SK-N-SH (cell line): ENCODE measurements around the gene CHST13. TPM values are rescaled to one million over a fixed set of nuclear protein-coding genes. Genes with fewer than 3 reads are reported as not detected.
A peak's percentile ranks its signal among the peaks of the same experiment; 100 is the strongest.

ENCODE experiments used
- CTCF ChIA-PET: fragments of 300-600, 350-600 bp; formaldehyde crosslinking; extraction: SDS; loops from one replicate; lab custom pipeline; 2021; lab: Yijun Ruan, JAX
- POLR2A ChIA-PET: fragments of 350-600 bp; sonication (Branson Sonifier 250); formaldehyde crosslinking; extraction: SDS; loops from one replicate; lab custom pipeline; 2020; ENCODE audit warnings: antibody characterized with exemption, inconsistent platforms; lab: Yijun Ruan, JAX
- DNase-seq: peaks from one replicate; pipeline ENCODE4 v3.0.0; 2012
- H2AFZ ChIP-seq: fragments of 200-600 bp; sonication (generic); 2 replicates; pipeline ENCODE4 v1.8.1; 2016; ENCODE audit warnings: antibody characterized with exemption, mild to moderate bottlenecking, low read depth
- H3F3A ChIP-seq: fragments of 200-600 bp; sonication (generic); replicated peaks from 2 replicates; pipeline ENCODE3; 2016; ENCODE audit warnings: antibody characterized with exemption, mild to moderate bottlenecking; ENCODE audit not compliant: insufficient read depth
- H3K27ac ChIP-seq, 2 experiments: fragments of 200-500 bp in 1 of 2; fragments of 200-600 bp in 1 of 2; sonication (Bioruptor generic) in 1 of 2; sonication (generic), shearing (Covaris generic) in 1 of 2; 2 replicates each; pipeline versions ENCODE4 v1.5.1 to v1.6.1; 2014 to 2016; ENCODE audit warnings: low read depth in 2 of 2, inconsistent platforms in 1 of 2, low read length in 1 of 2, mild to moderate bottlenecking in 1 of 2, mixed read lengths in 1 of 2
- H3K27me3 ChIP-seq: fragments of 200-600 bp; sonication (generic), shearing (Covaris generic); 2 replicates; pipeline ENCODE4 v1.6.1; 2016; ENCODE audit warnings: mixed run types; ENCODE audit not compliant: insufficient read depth
- H3K36me3 ChIP-seq, 2 experiments: fragments of 200-500 bp in 1 of 2; fragments of 200-600 bp in 1 of 2; sonication (Bioruptor generic) in 1 of 2; sonication (generic) in 1 of 2; replicated peaks in 1 of 2; 2 replicates each; pipeline versions ENCODE3 to v1.5.1; 2014 to 2016; ENCODE audit warnings: low read length in 1 of 2, mild to moderate bottlenecking in 1 of 2; ENCODE audit not compliant: insufficient read depth in 2 of 2, control insufficient read depth in 1 of 2
- H3K4me1 ChIP-seq, 2 experiments: fragments of 200-500 bp in 1 of 2; fragments of 200-600 bp in 1 of 2; sonication (Bioruptor generic) in 1 of 2; sonication (generic), shearing (Covaris generic) in 1 of 2; 2 replicates each; pipeline versions ENCODE4 v1.5.1 to v1.6.1; 2014 to 2016; ENCODE audit warnings: low read depth in 1 of 2, low read length in 1 of 2, mixed run types in 1 of 2; ENCODE audit not compliant: insufficient read depth in 2 of 2, control insufficient read depth in 1 of 2
- H3K4me2 ChIP-seq: fragments of 200-600 bp; sonication (generic), shearing (Covaris generic); 2 replicates; pipeline ENCODE4 v1.6.1; 2017; ENCODE audit warnings: mixed run types
- H3K4me3 ChIP-seq, 2 experiments: fragments of 200-500 bp in 1 of 2; fragments of 200-600 bp in 1 of 2; sonication (Bioruptor generic) in 1 of 2; sonication (generic), shearing (Covaris generic) in 1 of 2; 2 replicates each; pipeline versions ENCODE4 v1.5.1 to v1.8.1; 2014 to 2016; ENCODE audit warnings: low read depth in 2 of 2, inconsistent platforms in 1 of 2, low read length in 1 of 2, mild to moderate bottlenecking in 1 of 2, mixed read lengths in 1 of 2, moderate library complexity in 1 of 2
- H3K79me2 ChIP-seq: fragments of 200-600 bp; sonication (generic); 2 replicates; pipeline ENCODE4 v1.8.1; 2017; ENCODE audit warnings: mild to moderate bottlenecking; ENCODE audit not compliant: insufficient read depth
- H3K9ac ChIP-seq: fragments of 200-600 bp; sonication (generic); 2 replicates; pipeline ENCODE4 v1.6.1; 2017; ENCODE audit warnings: mixed run types
- H3K9me2 ChIP-seq: fragments of 200-600 bp; sonication (generic); 2 replicates; pipeline ENCODE4 v1.6.1; 2017; ENCODE audit warnings: mixed run types
- H3K9me3 ChIP-seq: fragments of 200-600 bp; sonication (generic); 2 replicates; pipeline ENCODE4 v1.6.1; 2017; ENCODE audit warnings: mixed run types, mild to moderate bottlenecking, moderate library complexity
- H4K20me1 ChIP-seq: fragments of 200-600 bp; sonication (generic); 2 replicates; pipeline ENCODE4 v1.6.1; 2017; ENCODE audit warnings: mild to moderate bottlenecking, mixed run types; ENCODE audit not compliant: insufficient read depth
- CHD2 ChIP-seq: fragments of 150-350 bp; IDR thresholded peaks from 2 replicates; pipeline ENCODE4 v1.6.1; 2018; ENCODE audit warnings: low read length; ENCODE audit not compliant: partially characterized antibody
- ELF1 ChIP-seq: IDR thresholded peaks from 2 replicates; pipeline ENCODE4 v1.4.0; 2012
- FOXJ3 ChIP-seq: sonication (generic); formaldehyde crosslinking; IDR thresholded peaks from 2 replicates; pipeline ENCODE4 v1.5.1; 2020; ENCODE audit warnings: mild to moderate bottlenecking, missing genetic modification reagents
- FOXM1 ChIP-seq: IDR thresholded peaks from 2 replicates; pipeline ENCODE4 v1.4.0; 2012; ENCODE audit warnings: low read depth, mild to moderate bottlenecking
- GABPA ChIP-seq: IDR thresholded peaks from 2 replicates; pipeline ENCODE4 v1.4.0; 2012; ENCODE audit warnings: low read depth, mild to moderate bottlenecking
- MEF2A ChIP-seq: IDR thresholded peaks from 2 replicates; pipeline ENCODE4 v1.4.0; 2012; ENCODE audit warnings: low read depth, borderline replicate concordance
- MXI1 ChIP-seq: IDR thresholded peaks from 2 replicates; pipeline ENCODE4 v1.6.1; 2012; ENCODE audit warnings: mild to moderate bottlenecking, low read depth, low read length, improper control_type of control experiment
- NFIC ChIP-seq: IDR thresholded peaks from 2 replicates; pipeline ENCODE4 v1.4.0; 2012; ENCODE audit warnings: borderline replicate concordance
- NRF1 ChIP-seq: IDR thresholded peaks from 2 replicates; pipeline ENCODE4 v1.6.1; 2012; ENCODE audit warnings: low read depth, mild to moderate bottlenecking, low read length
- POLR2AphosphoS5 ChIP-seq: IDR thresholded peaks from 2 replicates; pipeline ENCODE4 v1.6.1; 2012; ENCODE audit warnings: low read depth, low read length
- RFX5 ChIP-seq: IDR thresholded peaks from 2 replicates; pipeline ENCODE4 v1.6.1; 2012; ENCODE audit warnings: mild to moderate bottlenecking, improper control_type of control experiment, low read length
- RXRA ChIP-seq: IDR thresholded peaks from 2 replicates; pipeline ENCODE4 v1.4.0; 2012; ENCODE audit warnings: low read depth, mild to moderate bottlenecking, borderline replicate concordance
- SIN3A ChIP-seq: IDR thresholded peaks from 2 replicates; pipeline ENCODE4 v1.6.1; 2012; ENCODE audit warnings: low read depth, mild to moderate bottlenecking, low read length, moderate library complexity, borderline replicate concordance
- TCF12 ChIP-seq: IDR thresholded peaks from 2 replicates; pipeline ENCODE4 v1.4.0; 2012
- TEAD4 ChIP-seq: IDR thresholded peaks from 2 replicates; pipeline ENCODE4 v1.4.0; 2012; ENCODE audit warnings: mild to moderate bottlenecking, borderline replicate concordance; ENCODE audit not compliant: insufficient read depth
- YY1 ChIP-seq: IDR thresholded peaks from 2 replicates; pipeline ENCODE4 v1.4.0; 2012; ENCODE audit warnings: low read depth, mild to moderate bottlenecking
- WGBS: methylation state at CpG from one replicate; pipeline ENCODE4 v1.1.6; 2017; ENCODE audit warnings: low lambda C conversion rate; 5-methylcytosine and 5-hydroxymethylcytosine counted together
- polyA plus RNA-seq, 3 experiments: library from polyadenylated mRNA; depleted of rRNA; stranded (reverse); fragments of >200 nt; gene quantifications; 2 replicates each; pipeline ENCODE4 v1.2.3, GENCODE V29; 2012
- TF ChIP-seq, protein P1 (sequence below): fragments of 200-600 bp; sonication (generic); IDR thresholded peaks from 2 replicates; pipeline ENCODE4 v1.6.1; 2017; ENCODE audit warnings: antibody characterized with exemption, mild to moderate bottlenecking, moderate library complexity
- TF ChIP-seq, protein P2 (sequence below): fragments of 150-350 bp; IDR thresholded peaks from 2 replicates; pipeline ENCODE4 v1.6.1; 2017; ENCODE audit warnings: antibody characterized with exemption, low read length, low read depth, borderline replicate concordance
- TF ChIP-seq, protein P3 (sequence below): IDR thresholded peaks from 2 replicates; pipeline ENCODE4 v1.4.0; 2012; ENCODE audit warnings: low read depth
- TF ChIP-seq, protein P4 (sequence below): IDR thresholded peaks from 2 replicates; pipeline ENCODE4 v1.4.0; 2012; ENCODE audit warnings: low read depth, borderline replicate concordance
- TF ChIP-seq, protein P5 (sequence below): IDR thresholded peaks from 2 replicates; pipeline ENCODE4; 2012

Gene CHST13
- polyA plus RNA-seq, 1 of the 3 experiments (the other 2 are of a cell fraction): 0.41 TPM

GRCh38 chr3:126539558-126540250 is 15.7 kb downstream of the CHST13 start:
- no peak overlapping the region for H3K9ac ChIP-seq
- DNase-seq: no peak
- H3K27ac ChIP-seq: no peak overlapping the region
- no peak overlapping the region for H3K4me3 ChIP-seq
- H3K4me1 ChIP-seq: peaks cover 6 to 8% of the 10 kb centered on the region in 2 experiments; a peak in 2 of 4 replicates
- no peak overlapping the region for H3K4me2 ChIP-seq
- H3K36me3 ChIP-seq: no peaks in the 10 kb centered on the region
- TF ChIP-seq GABPA (no peak), TCF12 (no peak), ELF1 (no peak), FOXM1 (no peak), CHD2 (no peak), FOXJ3 (CRISPR knock-in tag) (no peak), YY1 (no peak), RFX5 (no peak), NRF1 (no peak), SIN3A (no peak)
- TF ChIP-seq, protein P1, sequence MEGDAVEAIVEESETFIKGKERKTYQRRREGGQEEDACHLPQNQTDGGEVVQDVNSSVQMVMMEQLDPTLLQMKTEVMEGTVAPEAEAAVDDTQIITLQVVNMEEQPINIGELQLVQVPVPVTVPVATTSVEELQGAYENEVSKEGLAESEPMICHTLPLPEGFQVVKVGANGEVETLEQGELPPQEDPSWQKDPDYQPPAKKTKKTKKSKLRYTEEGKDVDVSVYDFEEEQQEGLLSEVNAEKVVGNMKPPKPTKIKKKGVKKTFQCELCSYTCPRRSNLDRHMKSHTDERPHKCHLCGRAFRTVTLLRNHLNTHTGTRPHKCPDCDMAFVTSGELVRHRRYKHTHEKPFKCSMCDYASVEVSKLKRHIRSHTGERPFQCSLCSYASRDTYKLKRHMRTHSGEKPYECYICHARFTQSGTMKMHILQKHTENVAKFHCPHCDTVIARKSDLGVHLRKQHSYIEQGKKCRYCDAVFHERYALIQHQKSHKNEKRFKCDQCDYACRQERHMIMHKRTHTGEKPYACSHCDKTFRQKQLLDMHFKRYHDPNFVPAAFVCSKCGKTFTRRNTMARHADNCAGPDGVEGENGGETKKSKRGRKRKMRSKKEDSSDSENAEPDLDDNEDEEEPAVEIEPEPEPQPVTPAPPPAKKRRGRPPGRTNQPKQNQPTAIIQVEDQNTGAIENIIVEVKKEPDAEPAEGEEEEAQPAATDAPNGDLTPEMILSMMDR: no peak
- TF ChIP-seq, protein P2, sequence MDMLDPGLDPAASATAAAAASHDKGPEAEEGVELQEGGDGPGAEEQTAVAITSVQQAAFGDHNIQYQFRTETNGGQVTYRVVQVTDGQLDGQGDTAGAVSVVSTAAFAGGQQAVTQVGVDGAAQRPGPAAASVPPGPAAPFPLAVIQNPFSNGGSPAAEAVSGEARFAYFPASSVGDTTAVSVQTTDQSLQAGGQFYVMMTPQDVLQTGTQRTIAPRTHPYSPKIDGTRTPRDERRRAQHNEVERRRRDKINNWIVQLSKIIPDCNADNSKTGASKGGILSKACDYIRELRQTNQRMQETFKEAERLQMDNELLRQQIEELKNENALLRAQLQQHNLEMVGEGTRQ: no peak
- CTCF ChIA-PET: no interaction called here
- POLR2A ChIA-PET: no interaction called here
- no peaks in the 10 kb centered on the region for H3K9me3 ChIP-seq
- peaks cover 8% of the 10 kb centered on the region for H3F3A ChIP-seq
- no peaks in the 10 kb centered on the region for H3K79me2 ChIP-seq
- no peaks in the 10 kb centered on the region for H4K20me1 ChIP-seq
- no peak overlapping the region for H2AFZ ChIP-seq
- WGBS: 95% methylated on average over 10 of the region's 10 CpGs
- no peaks in the 10 kb centered on the region for H3K9me2 ChIP-seq
- peaks cover 5% of the 10 kb centered on the region; the same call in 1 of the 2 replicates for H3K27me3 ChIP-seq

DNA sequence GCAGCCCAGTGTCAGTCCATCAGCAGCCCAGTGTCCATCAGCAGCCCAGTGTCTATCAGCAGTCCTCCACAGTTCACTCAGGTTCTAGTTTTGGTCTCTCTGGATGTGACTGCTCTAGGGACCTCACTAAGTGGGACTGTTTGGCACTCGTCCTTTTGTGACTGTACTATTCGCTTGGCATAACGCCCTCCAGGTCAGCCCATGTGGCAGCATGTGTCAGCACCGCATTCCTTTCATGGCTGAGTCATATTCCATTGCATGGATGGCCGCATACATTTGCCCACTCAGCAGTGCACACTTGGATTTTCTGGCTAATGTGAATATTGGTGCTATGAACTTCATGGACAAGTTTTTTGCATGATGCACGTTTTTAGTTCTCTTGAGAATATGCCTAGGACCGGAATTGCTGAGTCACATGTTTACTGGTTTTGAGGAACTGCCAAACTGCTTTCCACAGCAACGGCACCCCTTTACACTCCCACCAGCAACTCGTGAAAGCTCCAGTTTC is 16.4 kb downstream of the CHST13 start:
- 29% methylated on average over 8 of the region's 9 CpGs for WGBS
- no peak overlapping the region for H3K4me3 ChIP-seq
- no peaks in the 10 kb centered on the region; the same call in 1 of the 2 replicates for H3K27me3 ChIP-seq
- H3K9ac ChIP-seq: no peak overlapping the region
- H3K4me1 ChIP-seq: peaks cover 6 to 10% of the 10 kb centered on the region in 2 experiments; a peak in 2 of 4 replicates
- POLR2A ChIA-PET: no interaction called here
- H3K9me2 ChIP-seq: no peaks in the 10 kb centered on the region
- DNase-seq: peak; percentile 17
- peak overlapping the region; percentile 18; the same call in 1 of the 2 replicates for H2AFZ ChIP-seq
- H3K36me3 ChIP-seq: no peaks in the 10 kb centered on the region
- no peak overlapping the region for H3K27ac ChIP-seq
- H3F3A ChIP-seq: peaks cover 8% of the 10 kb centered on the region
- H4K20me1 ChIP-seq: no peaks in the 10 kb centered on the region
- 0 out of 2 replicates have a peak overlapping the region, but pooled peaks have one; percentile 8 for H3K4me2 ChIP-seq
- H3K9me3 ChIP-seq: no peaks in the 10 kb centered on the region
- CTCF ChIA-PET: no interaction called here
- no peaks in the 10 kb centered on the region for H3K79me2 ChIP-seq
- TF ChIP-seq MXI1 (no peak), TEAD4 (0 out of 2 replicates have a peak, but pooled peaks have one; percentile 58), NFIC (peak; percentile 89), TCF12 (peak; percentile 71), SIN3A (no peak), RXRA (no peak), POLR2AphosphoS5 (no peak), MEF2A (no peak), FOXJ3 (CRISPR knock-in tag) (no peak)
- TF ChIP-seq, protein P3, sequence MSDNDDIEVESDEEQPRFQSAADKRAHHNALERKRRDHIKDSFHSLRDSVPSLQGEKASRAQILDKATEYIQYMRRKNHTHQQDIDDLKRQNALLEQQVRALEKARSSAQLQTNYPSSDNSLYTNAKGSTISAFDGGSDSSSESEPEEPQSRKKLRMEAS: peak; percentile 65
- TF ChIP-seq, protein P4, sequence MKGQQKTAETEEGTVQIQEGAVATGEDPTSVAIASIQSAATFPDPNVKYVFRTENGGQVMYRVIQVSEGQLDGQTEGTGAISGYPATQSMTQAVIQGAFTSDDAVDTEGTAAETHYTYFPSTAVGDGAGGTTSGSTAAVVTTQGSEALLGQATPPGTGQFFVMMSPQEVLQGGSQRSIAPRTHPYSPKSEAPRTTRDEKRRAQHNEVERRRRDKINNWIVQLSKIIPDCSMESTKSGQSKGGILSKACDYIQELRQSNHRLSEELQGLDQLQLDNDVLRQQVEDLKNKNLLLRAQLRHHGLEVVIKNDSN: peak; percentile 41; the same call in 1 of the 2 replicates
- TF ChIP-seq, protein P5, sequence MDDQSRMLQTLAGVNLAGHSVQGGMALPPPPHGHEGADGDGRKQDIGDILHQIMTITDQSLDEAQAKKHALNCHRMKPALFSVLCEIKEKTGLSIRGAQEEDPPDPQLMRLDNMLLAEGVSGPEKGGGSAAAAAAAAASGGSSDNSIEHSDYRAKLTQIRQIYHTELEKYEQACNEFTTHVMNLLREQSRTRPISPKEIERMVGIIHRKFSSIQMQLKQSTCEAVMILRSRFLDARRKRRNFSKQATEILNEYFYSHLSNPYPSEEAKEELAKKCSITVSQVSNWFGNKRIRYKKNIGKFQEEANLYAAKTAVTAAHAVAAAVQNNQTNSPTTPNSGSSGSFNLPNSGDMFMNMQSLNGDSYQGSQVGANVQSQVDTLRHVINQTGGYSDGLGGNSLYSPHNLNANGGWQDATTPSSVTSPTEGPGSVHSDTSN: peak; percentile 67; the same call in 1 of the 2 replicates
